ENCODE data around the gene APCDD1L.
"Not testable (repeated sequence)": the region's sequence is repeated elsewhere in the genome, so short reads cannot be mapped to it uniquely, and the experiment has no call there.

Gene APCDD1L

DNA sequence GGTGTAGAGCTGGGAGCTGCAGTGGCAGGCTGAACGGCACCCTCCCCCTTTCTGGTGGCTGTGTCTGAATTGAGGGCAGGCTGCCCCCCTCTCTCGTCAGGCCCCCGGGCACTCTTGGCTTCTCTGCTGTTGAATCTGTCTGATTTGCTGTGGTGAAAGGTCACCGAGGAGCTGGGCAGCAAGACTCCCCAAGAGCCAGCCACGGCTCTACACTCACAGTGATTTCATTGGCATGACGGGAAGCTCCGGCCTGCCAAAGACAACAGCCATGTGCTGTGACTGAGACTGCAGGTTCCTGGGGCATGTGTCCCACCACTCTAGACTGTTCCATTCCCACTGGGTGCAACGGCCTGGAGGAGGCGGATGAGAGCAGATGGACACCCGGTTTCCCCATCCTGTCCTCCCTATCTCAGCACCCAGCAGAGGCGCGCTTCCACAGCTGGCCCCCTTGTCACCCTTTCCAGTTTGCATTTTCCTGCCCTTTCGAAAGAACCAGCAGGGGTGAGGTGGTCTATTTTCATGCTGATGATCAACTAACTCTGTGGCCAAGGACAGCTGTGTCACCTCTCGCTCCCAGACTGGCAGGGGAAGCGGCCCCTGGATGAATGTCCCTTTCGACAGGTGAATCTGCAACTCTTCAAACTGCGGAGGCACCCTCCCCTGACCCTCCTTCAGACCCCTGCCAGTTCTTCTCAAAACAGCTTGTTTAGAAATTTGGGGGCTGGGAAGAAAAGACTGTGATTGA, 2.2 kb downstream of the APCDD1L start:
- TF ChIP-seq, protein P1, sequence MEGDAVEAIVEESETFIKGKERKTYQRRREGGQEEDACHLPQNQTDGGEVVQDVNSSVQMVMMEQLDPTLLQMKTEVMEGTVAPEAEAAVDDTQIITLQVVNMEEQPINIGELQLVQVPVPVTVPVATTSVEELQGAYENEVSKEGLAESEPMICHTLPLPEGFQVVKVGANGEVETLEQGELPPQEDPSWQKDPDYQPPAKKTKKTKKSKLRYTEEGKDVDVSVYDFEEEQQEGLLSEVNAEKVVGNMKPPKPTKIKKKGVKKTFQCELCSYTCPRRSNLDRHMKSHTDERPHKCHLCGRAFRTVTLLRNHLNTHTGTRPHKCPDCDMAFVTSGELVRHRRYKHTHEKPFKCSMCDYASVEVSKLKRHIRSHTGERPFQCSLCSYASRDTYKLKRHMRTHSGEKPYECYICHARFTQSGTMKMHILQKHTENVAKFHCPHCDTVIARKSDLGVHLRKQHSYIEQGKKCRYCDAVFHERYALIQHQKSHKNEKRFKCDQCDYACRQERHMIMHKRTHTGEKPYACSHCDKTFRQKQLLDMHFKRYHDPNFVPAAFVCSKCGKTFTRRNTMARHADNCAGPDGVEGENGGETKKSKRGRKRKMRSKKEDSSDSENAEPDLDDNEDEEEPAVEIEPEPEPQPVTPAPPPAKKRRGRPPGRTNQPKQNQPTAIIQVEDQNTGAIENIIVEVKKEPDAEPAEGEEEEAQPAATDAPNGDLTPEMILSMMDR (IDR thresholded peaks at IDR 0.05; ENCODE audit: insufficient read depth, missing control alignments): no peak
- no peak for FAIRE-seq
- no peak for DNase-seq (ENCODE audit: insufficient read length, low spot score)

DNA sequence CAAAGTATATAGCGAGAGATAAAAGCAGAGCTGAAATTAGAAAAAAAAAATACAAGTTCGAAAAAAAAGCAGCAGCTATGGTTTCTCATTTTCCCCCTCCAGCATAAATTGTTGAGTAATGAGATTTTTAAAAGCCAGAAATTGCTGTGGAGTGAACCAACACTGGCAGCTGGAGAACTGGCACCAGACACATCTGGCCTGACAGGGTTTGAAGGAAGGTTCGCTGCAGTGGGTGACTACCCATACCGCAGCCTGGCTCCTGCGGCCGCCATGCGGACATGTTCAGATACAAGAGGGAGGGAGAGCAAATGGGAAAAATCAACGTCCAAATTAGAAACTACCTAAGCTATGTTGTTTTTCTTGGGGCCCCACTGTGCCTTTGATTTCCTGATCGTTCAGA, 3.3 kb downstream of the APCDD1L start:
- FAIRE-seq (no peak), DNase-seq (ENCODE audit: insufficient read length, low spot score) (no peak)
- TF ChIP-seq, protein P1 (IDR thresholded peaks at IDR 0.05; ENCODE audit: insufficient read depth, missing control alignments): no peak

DNA sequence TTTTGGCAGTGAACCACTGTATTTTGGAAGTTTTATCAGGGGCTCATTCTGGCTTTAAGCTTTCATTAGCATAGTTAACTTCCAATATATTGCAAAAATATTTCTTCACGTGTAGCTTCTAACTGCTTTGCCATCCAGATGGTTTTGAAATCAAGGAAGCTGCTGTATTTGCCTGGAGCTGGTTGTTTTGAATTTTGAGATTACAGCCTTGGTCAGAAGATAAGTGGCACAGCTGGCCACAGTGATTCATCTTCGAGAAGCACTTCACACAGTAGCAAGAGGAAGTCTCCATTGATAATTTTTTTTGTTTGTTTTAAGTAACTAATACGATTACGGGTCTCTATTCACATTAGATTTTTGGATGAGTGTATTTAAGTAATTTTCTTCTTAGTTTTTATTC, 3.8 kb downstream of the APCDD1L start:
- TF ChIP-seq, protein P1 (IDR thresholded peaks at IDR 0.05; ENCODE audit: insufficient read depth, missing control alignments): no peak
- no peak for FAIRE-seq
- no peak for DNase-seq (ENCODE audit: insufficient read length, low spot score)

DNA sequence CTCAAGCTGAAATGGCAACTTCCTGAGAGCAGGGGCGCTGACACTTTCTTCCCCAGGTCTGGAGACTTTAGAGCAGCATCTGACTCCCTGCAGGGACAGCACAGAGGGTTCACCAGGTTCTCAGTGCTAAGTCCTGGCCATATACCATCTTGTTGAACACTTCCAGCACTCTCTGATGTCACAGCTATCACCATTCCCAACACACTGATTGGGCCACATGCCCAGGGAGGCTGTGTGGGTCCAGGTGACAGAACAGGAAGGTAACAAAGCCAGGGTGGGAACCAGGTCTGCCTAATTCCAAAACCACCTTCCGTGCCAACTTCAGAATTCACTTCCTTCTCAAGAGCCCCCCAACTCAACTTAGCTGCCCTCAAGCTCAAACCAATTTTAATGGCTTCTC, 4.3 kb downstream of the APCDD1L start:
- TF ChIP-seq, protein P1 (IDR thresholded peaks at IDR 0.05; ENCODE audit: insufficient read depth, missing control alignments): no peak
- FAIRE-seq (no peak), DNase-seq (ENCODE audit: insufficient read length, low spot score) (no peak)

DNA sequence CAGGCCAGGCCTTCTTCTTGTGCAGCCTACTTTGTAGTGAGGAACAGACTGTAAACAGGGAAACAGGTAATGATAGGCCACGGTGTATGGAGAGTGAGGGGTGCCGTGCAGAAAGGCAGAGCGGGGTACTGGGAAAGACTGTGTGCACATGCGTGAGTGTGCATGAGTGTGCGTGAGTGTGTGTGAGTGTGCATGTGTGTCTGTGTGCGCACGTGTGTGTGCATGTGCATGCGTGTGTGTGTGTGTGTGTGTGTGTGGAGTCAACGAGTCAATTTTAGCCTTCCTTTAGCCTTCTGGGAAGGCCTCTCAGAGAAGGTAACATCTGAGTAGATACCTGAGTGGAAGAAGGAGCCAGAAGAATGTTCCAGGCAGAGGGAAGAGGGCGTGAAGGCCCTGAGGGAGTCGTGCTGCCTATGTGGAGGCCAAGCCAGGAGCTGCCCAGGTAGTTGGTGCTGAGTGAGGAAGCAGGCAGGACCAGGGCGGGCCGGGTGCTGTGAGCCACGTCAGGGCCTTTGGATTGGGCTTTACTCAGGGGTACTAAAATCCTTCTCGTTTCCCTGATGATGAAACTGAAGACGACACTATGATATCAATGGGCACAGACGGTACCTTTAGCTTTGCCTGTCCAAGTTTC, 6.3 kb downstream of the APCDD1L start:
- FAIRE-seq (no peak), DNase-seq (ENCODE audit: insufficient read length, low spot score) (no peak)
- TF ChIP-seq, protein P1 (IDR thresholded peaks at IDR 0.05; ENCODE audit: insufficient read depth, missing control alignments): no peak

DNA sequence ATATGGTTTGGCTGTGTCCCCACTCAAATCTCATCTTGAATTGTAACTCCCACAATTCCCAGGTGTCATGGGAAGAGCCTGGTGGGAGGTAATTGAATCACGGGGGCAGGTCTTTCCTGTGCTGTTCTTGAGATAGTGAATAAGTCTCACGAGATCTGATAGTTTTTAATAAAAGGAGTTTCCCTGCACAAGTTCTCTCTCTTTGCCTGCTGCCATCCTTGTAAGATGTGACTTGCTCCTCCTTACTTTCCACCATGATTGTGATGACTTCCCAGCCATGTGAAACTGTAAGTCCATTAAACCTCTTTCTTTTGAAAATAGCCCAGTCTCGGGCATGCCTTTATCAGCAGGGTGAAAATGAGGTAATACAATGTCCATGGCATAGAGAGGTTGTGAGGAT, 8.2 kb downstream of the APCDD1L start:
- FAIRE-seq; DNase-seq (ENCODE audit: insufficient read length, low spot score): not testable (repeated sequence)

DNA sequence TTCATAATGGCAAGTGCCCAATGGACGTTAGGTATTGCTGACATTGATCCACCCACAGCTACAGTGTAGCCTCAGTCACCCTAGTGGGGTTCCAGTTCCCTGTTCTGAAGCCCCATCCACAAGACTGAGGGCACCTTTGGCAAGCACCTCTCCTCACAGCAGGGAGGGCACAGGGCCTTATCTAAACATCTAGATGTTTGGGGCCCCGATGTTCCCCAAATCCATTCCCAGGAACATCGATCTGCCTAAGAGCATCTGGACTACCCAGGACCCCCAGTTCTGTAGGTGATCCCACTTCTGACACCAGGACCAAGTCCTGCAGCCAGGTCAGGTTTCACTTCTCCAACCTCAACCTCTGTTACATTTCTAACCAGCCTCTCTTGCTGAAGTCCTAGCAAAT, 10.6 kb downstream of the APCDD1L start:
- FAIRE-seq: no peak
- no peak for DNase-seq (ENCODE audit: insufficient read length, low spot score)
- TF ChIP-seq, protein P1 (IDR thresholded peaks at IDR 0.05; ENCODE audit: insufficient read depth, missing control alignments): no peak

All from D721Med (cell line).